C4-2B (cell line): Measurements from ENCODE around the gene TMEM11.

ENCODE experiments used
- H3K27ac ChIP-seq: fragments of 450-650 bp; 2 replicates; pipeline ENCODE4 v1.5.1; 2017
- CTCF ChIP-seq: fragments of 450-650 bp; conservative IDR thresholded peaks from 2 replicates; pipeline ENCODE4 v1.5.1; 2017; ENCODE audit warnings: mild to moderate bottlenecking
- ZFX ChIP-seq: fragments of 450-650 bp; IDR thresholded peaks from 2 replicates; pipeline ENCODE4 v1.6.1; 2017

TMEM11 gene

GRCh38 chr17:21170809-21171208 is 43.2 kb downstream of the TMEM11 start:
- TF ChIP-seq ZFX (no peak), CTCF (no peak)
- H3K27ac ChIP-seq, result no peak overlapping the region

GRCh38 chr17:21169496-21169895 is 44.5 kb downstream of the TMEM11 start:
- no peak for TF ChIP-seq ZFX
- TF ChIP-seq CTCF, result no peak
- H3K27ac ChIP-seq, result no peak overlapping the region

GRCh38 chr17:21168555-21168865 is 45.5 kb downstream of the TMEM11 start:
- no peak overlapping the region for H3K27ac ChIP-seq
- no peak for TF ChIP-seq ZFX
- no peak for TF ChIP-seq CTCF

GRCh38 chr17:21167303-21167702 is 46.7 kb downstream of the TMEM11 start:
- H3K27ac ChIP-seq, result no peak overlapping the region
- TF ChIP-seq CTCF (no peak), ZFX (no peak)

- H3K27ac ChIP-seq, result no peak overlapping the region
- no peak for TF ChIP-seq ZFX
- TF ChIP-seq CTCF, result no peak
Measured at GRCh38 chr17:21166595-21167210, 47.3 kb downstream of the TMEM11 start.

GRCh38 chr17:21165922-21166594 is 47.9 kb downstream of the TMEM11 start:
- H3K27ac ChIP-seq, result no peak overlapping the region
- TF ChIP-seq ZFX (no peak), CTCF (no peak)

DNA sequence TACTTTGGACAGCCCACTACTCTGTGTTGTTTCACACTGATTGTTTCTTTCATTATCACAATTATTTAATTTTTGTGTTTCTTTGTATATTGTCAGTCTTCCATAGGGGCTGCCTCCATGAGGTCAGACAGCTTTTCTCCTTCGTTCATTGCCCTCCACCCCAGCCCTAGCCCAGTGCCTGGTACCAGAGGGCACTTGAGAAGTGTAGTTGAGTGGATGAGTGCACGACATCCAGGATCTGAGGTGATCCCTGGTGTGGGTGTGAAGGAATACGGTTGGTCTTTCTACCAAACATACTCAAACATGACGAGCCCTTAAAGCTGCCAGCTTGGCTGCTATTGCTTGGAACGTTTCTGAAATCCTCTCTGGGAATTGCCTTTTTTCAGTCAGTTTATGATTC is 49.3 kb downstream of the TMEM11 start:
- TF ChIP-seq ZFX (no peak), CTCF (no peak)

More for the DNA sequence above, 49.3 kb downstream of the TMEM11 start:
- H3K27ac ChIP-seq, result no peak overlapping the region
